HUES48 (cell line): Measurements from ENCODE around the gene ZNF433.
A peak's percentile ranks its signal among the peaks of the same experiment; 100 is the strongest.

Source experiments
- H3K27ac ChIP-seq: one replicate; pipeline ENCODE4 v1.7.0; 2013; ENCODE audit warnings: low read depth, low read length, inconsistent platforms
- H3K27me3 ChIP-seq: 2 replicates; pipeline ENCODE4 v1.6.1; 2013; ENCODE audit warnings: mild to moderate bottlenecking, low read length; ENCODE audit not compliant: control insufficient read depth, insufficient read depth
- H3K36me3 ChIP-seq: 2 replicates; pipeline ENCODE4 v1.6.1; 2013; ENCODE audit warnings: low read length; ENCODE audit not compliant: control insufficient read depth, insufficient read depth
- H3K4me1 ChIP-seq: 2 replicates; pipeline ENCODE4 v1.6.1; 2013; ENCODE audit warnings: mild to moderate bottlenecking, low read length; ENCODE audit not compliant: control insufficient read depth, insufficient read depth
- H3K4me3 ChIP-seq: 2 replicates; pipeline ENCODE4 v1.5.1; 2013; ENCODE audit warnings: mild to moderate bottlenecking, low read depth, low read length
- H3K9ac ChIP-seq: 2 replicates; pipeline ENCODE4 v1.6.1; 2013; ENCODE audit warnings: mild to moderate bottlenecking, low read depth, low read length, moderate library complexity
- H3K9me3 ChIP-seq: 2 replicates; pipeline ENCODE4 v1.6.1; 2013; ENCODE audit warnings: low read length; ENCODE audit not compliant: control insufficient read depth, insufficient read depth

ZNF433 gene

GRCh38 chr19:11989112-11989456, 46.4 kb downstream of the ZNF433 start:
- H3K9me3 ChIP-seq, result no peaks in the 10 kb centered on the region
- H3K9ac ChIP-seq, result no peak overlapping the region
- H3K27me3 ChIP-seq, result no peaks in the 10 kb centered on the region
- peaks cover 13% of the 10 kb centered on the region; the same call in 1 of the 2 replicates for H3K36me3 ChIP-seq
- peaks cover 5% of the 10 kb centered on the region; the same call in 1 of the 2 replicates for H3K4me1 ChIP-seq
- H3K4me3 ChIP-seq, result peak overlapping the region; percentile 92
- peak overlapping the region; percentile 95 for H3K27ac ChIP-seq

- no peaks in the 10 kb centered on the region for H3K27me3 ChIP-seq
- H3K9ac ChIP-seq, result peak overlapping the region; percentile 88
- H3K9me3 ChIP-seq, result peaks cover 6% of the 10 kb centered on the region
- peak overlapping the region; percentile 92 for H3K4me3 ChIP-seq
- peaks cover 13% of the 10 kb centered on the region; the same call in 1 of the 2 replicates for H3K36me3 ChIP-seq
- H3K4me1 ChIP-seq, result peaks cover 5% of the 10 kb centered on the region; the same call in 1 of the 2 replicates
- H3K27ac ChIP-seq, result peak overlapping the region; percentile 95
These were observed 47.8 kb downstream of the ZNF433 start for GRCh38 chr19:11987405-11988281.

GRCh38 chr19:11986754-11987153, 48.7 kb downstream of the ZNF433 start:
- no peak overlapping the region; the same call in 1 of the 2 replicates for H3K4me3 ChIP-seq
- H3K9me3 ChIP-seq, result peaks cover 14% of the 10 kb centered on the region
- peaks cover 5% of the 10 kb centered on the region; the same call in 1 of the 2 replicates for H3K4me1 ChIP-seq
- no peaks in the 10 kb centered on the region for H3K27me3 ChIP-seq
- no peak overlapping the region for H3K27ac ChIP-seq
- no peak overlapping the region for H3K9ac ChIP-seq
- peaks cover 13% of the 10 kb centered on the region; the same call in 1 of the 2 replicates for H3K36me3 ChIP-seq

- Histone ChIP-seq H3K27ac (no peak overlapping the region), H3K4me3 (no peak overlapping the region), H3K36me3 (peaks cover 5% of the 10 kb centered on the region; the same call in 1 of the 2 replicates), H3K9me3 (peaks cover 32% of the 10 kb centered on the region), H3K9ac (no peak overlapping the region), H3K27me3 (no peaks in the 10 kb centered on the region), H3K4me1 (peaks cover 5% of the 10 kb centered on the region; the same call in 1 of the 2 replicates)
These were observed 50.5 kb downstream of the ZNF433 start for GRCh38 chr19:11984986-11985385.

GRCh38 chr19:11982526-11982925, 53.0 kb downstream of the ZNF433 start:
- no peak overlapping the region for H3K4me3 ChIP-seq
- H3K9ac ChIP-seq, result no peak overlapping the region
- H3K36me3 ChIP-seq, result no peaks in the 10 kb centered on the region
- H3K27me3 ChIP-seq, result no peaks in the 10 kb centered on the region
- no peak overlapping the region for H3K27ac ChIP-seq
- H3K4me1 ChIP-seq, result peaks cover 5% of the 10 kb centered on the region; the same call in 1 of the 2 replicates
- H3K9me3 ChIP-seq, result peaks cover 56% of the 10 kb centered on the region

- H3K9me3 ChIP-seq, result peaks cover 83% of the 10 kb centered on the region
These were observed 56.0 kb downstream of the ZNF433 start for GRCh38 chr19:11979527-11979926.

GRCh38 chr19:11978492-11979100, 56.9 kb downstream of the ZNF433 start:
- Histone ChIP-seq H3K9me3 (peaks cover 83% of the 10 kb centered on the region), H3K9ac (no peak overlapping the region), H3K27ac (no peak overlapping the region), H3K4me3 (no peak overlapping the region), H3K4me1 (no peaks in the 10 kb centered on the region), H3K36me3 (no peaks in the 10 kb centered on the region), H3K27me3 (no peaks in the 10 kb centered on the region)

More at GRCh38 chr19:11979527-11979926, 56.0 kb downstream of the ZNF433 start:
- no peaks in the 10 kb centered on the region for H3K27me3 ChIP-seq
- peak overlapping the region; percentile 17; the same call in 1 of the 2 replicates for H3K4me3 ChIP-seq
- H3K4me1 ChIP-seq, result no peaks in the 10 kb centered on the region
- no peaks in the 10 kb centered on the region for H3K36me3 ChIP-seq
- no peak overlapping the region for H3K9ac ChIP-seq
- no peak overlapping the region for H3K27ac ChIP-seq

GRCh38 chr19:11973019-11973810, 62.3 kb downstream of the ZNF433 start:
- peaks cover 43% of the 10 kb centered on the region for H3K9me3 ChIP-seq
- H3K4me1 ChIP-seq, result no peaks in the 10 kb centered on the region
- no peaks in the 10 kb centered on the region for H3K27me3 ChIP-seq
- no peak overlapping the region for H3K9ac ChIP-seq
- no peaks in the 10 kb centered on the region for H3K36me3 ChIP-seq
- H3K4me3 ChIP-seq, result no peak overlapping the region
- no peak overlapping the region for H3K27ac ChIP-seq

- no peak overlapping the region for H3K9ac ChIP-seq
- H3K27me3 ChIP-seq, result peaks cover 8% of the 10 kb centered on the region
- peaks cover 22% of the 10 kb centered on the region for H3K9me3 ChIP-seq
- H3K36me3 ChIP-seq, result no peaks in the 10 kb centered on the region
- no peak overlapping the region for H3K27ac ChIP-seq
- no peak overlapping the region for H3K4me3 ChIP-seq
- no peaks in the 10 kb centered on the region for H3K4me1 ChIP-seq
These were observed 64.4 kb downstream of the ZNF433 start for GRCh38 chr19:11971041-11971440.

GRCh38 chr19:11970174-11970573, 65.3 kb downstream of the ZNF433 start:
- no peak overlapping the region for H3K27ac ChIP-seq

More at GRCh38 chr19:11970174-11970573, 65.3 kb downstream of the ZNF433 start:
- no peaks in the 10 kb centered on the region for H3K4me1 ChIP-seq
- H3K4me3 ChIP-seq, result no peak overlapping the region
- H3K27me3 ChIP-seq, result peaks cover 11% of the 10 kb centered on the region
- H3K9me3 ChIP-seq, result peaks cover 15% of the 10 kb centered on the region
- H3K9ac ChIP-seq, result no peak overlapping the region
- no peaks in the 10 kb centered on the region for H3K36me3 ChIP-seq
